Measurements from ENCODE around the gene IL31. TPM values are rescaled to one million over a fixed set of nuclear protein-coding genes. Genes with fewer than 3 reads are reported as not detected.

The IL31 gene
- total and polyA plus RNA-seq, 4 donors: not detected

- Histone ChIP-seq H3K4me1 (ENCODE audit: control insufficient read depth in 5 of 5, insufficient read depth in 5 of 5, low read length in 5 of 5) (peaks cover 0 to 6% (median 0%) of the 10 kb centered on the region in 5 donors), H3K27me3 (ENCODE audit: control insufficient read depth in 3 of 3, insufficient read depth in 3 of 3, low read length in 2 of 3) (no peaks in the 10 kb centered on the region), H3K9me3 (ENCODE audit: control insufficient read depth in 4 of 4, insufficient read depth in 3 of 4, low read length in 3 of 4) (no peaks in the 10 kb centered on the region), H3K4me3 (no peak overlapping the region), H3K36me3 (ENCODE audit: control insufficient read depth in 4 of 4, insufficient read depth in 4 of 4, low read length in 4 of 4) (peaks cover 0 to 62% (median 46%) of the 10 kb centered on the region in 4 donors), H3K9ac (ENCODE audit: insufficient read depth in 1 of 2, low read length in 2 of 2) (no peak overlapping the region), H3K27ac (ENCODE audit: low read depth in 1 of 2, low read length in 1 of 2) (no peak overlapping the region)
- no peak for ATAC-seq (ENCODE audit: insufficient read depth, low FRiP score)
- DNase-seq: no peak
- WGBS, 2 donors: 95 to 98% methylated on average over 15 of the region's 15 CpGs
- TF ChIP-seq CTCF (IDR thresholded peaks at IDR 0.05; ENCODE audit: control extremely low read depth, extremely low read depth): no peak
These were observed 34.8 kb downstream of the IL31 start for GRCh38 chr12:122139266-122139665.

GRCh38 chr12:122138616-122139015 lies 35.4 kb downstream of the IL31 start:
- DNase-seq: no peak
- TF ChIP-seq CTCF (IDR thresholded peaks at IDR 0.05; ENCODE audit: control extremely low read depth, extremely low read depth): no peak
- Histone ChIP-seq H3K4me1 (ENCODE audit: control insufficient read depth in 5 of 5, insufficient read depth in 5 of 5, low read length in 5 of 5) (peaks cover 0 to 6% (median 0%) of the 10 kb centered on the region in 5 donors), H3K27me3 (ENCODE audit: control insufficient read depth in 3 of 3, insufficient read depth in 3 of 3, low read length in 2 of 3) (no peaks in the 10 kb centered on the region), H3K27ac (ENCODE audit: low read depth in 1 of 2, low read length in 1 of 2) (no peak overlapping the region), H3K36me3 (ENCODE audit: control insufficient read depth in 4 of 4, insufficient read depth in 4 of 4, low read length in 4 of 4) (peaks cover 0 to 62% (median 42%) of the 10 kb centered on the region in 4 donors), H3K9me3 (ENCODE audit: control insufficient read depth in 4 of 4, insufficient read depth in 3 of 4, low read length in 3 of 4) (no peaks in the 10 kb centered on the region), H3K4me3 (no peak overlapping the region), H3K9ac (ENCODE audit: insufficient read depth in 1 of 2, low read length in 2 of 2) (no peak overlapping the region)
- WGBS, 2 donors: 94 to 96% methylated on average over 11 of the region's 11 CpGs
- ATAC-seq (ENCODE audit: insufficient read depth, low FRiP score): no peak

GRCh38 chr12:122138181-122138580 lies 35.8 kb downstream of the IL31 start:
- Histone ChIP-seq H3K27ac (ENCODE audit: low read depth in 1 of 2, low read length in 1 of 2) (no peak overlapping the region), H3K9me3 (ENCODE audit: control insufficient read depth in 4 of 4, insufficient read depth in 3 of 4, low read length in 3 of 4) (no peaks in the 10 kb centered on the region), H3K9ac (ENCODE audit: insufficient read depth in 1 of 2, low read length in 2 of 2) (no peak overlapping the region), H3K4me3 (no peak overlapping the region), H3K36me3 (ENCODE audit: control insufficient read depth in 4 of 4, insufficient read depth in 4 of 4, low read length in 4 of 4) (peaks cover 0 to 62% (median 41%) of the 10 kb centered on the region in 4 donors), H3K4me1 (ENCODE audit: control insufficient read depth in 5 of 5, insufficient read depth in 5 of 5, low read length in 5 of 5) (peaks cover 0 to 2% (median 0%) of the 10 kb centered on the region in 5 donors), H3K27me3 (ENCODE audit: control insufficient read depth in 3 of 3, insufficient read depth in 3 of 3, low read length in 2 of 3) (no peaks in the 10 kb centered on the region)
- no peak for TF ChIP-seq CTCF (IDR thresholded peaks at IDR 0.05; ENCODE audit: control extremely low read depth, extremely low read depth)
- WGBS, 2 donors: 93 to 95% methylated on average over 11 of the region's 11 CpGs
- ATAC-seq (ENCODE audit: insufficient read depth, low FRiP score): no peak
- DNase-seq: no peak

GRCh38 chr12:122137681-122138080 lies 36.3 kb downstream of the IL31 start:
- H3K27ac ChIP-seq (ENCODE audit: low read depth in 1 of 2, low read length in 1 of 2): no peak overlapping the region
- DNase-seq: no peak
- no peak overlapping the region for H3K4me3 ChIP-seq
- no peaks in the 10 kb centered on the region for H3K9me3 ChIP-seq (ENCODE audit: control insufficient read depth in 4 of 4, insufficient read depth in 3 of 4, low read length in 3 of 4)
- H3K27me3 ChIP-seq (ENCODE audit: control insufficient read depth in 3 of 3, insufficient read depth in 3 of 3, low read length in 2 of 3): no peaks in the 10 kb centered on the region
- peaks cover 4 to 63% (median 42%) of the 10 kb centered on the region in 4 donors for H3K36me3 ChIP-seq (ENCODE audit: control insufficient read depth in 4 of 4, insufficient read depth in 4 of 4, low read length in 4 of 4)
- H3K9ac ChIP-seq (ENCODE audit: insufficient read depth in 1 of 2, low read length in 2 of 2): no peak overlapping the region
- no peak for ATAC-seq (ENCODE audit: insufficient read depth, low FRiP score)
- no peak for TF ChIP-seq CTCF (IDR thresholded peaks at IDR 0.05; ENCODE audit: control extremely low read depth, extremely low read depth)
- 73 to 80% methylated on average over 11 of the region's 11 CpGs for WGBS, 2 donors
- no peaks in the 10 kb centered on the region for H3K4me1 ChIP-seq (ENCODE audit: control insufficient read depth in 5 of 5, insufficient read depth in 5 of 5, low read length in 5 of 5)

All from lung (tissue), 12 donors.